Muscle of arm (tissue), 12 donors: Measurements from ENCODE around the gene CA12. TPM values are rescaled to one million over a fixed set of nuclear protein-coding genes. Genes with fewer than 3 reads are reported as not detected.
A peak's percentile ranks its signal among the peaks of the same experiment; 100 is the strongest.
"Not testable (repeated sequence)": the region's sequence is repeated elsewhere in the genome, so short reads cannot be mapped to it uniquely, and the experiment has no call there.

Experiments used
- DNase-seq: peaks from one replicate; pipeline ENCODE4 v3.0.0-alpha.2; 2013
- polyA plus RNA-seq, 12 donors: library from polyadenylated mRNA; unstranded; fragments of 120-200 nt; gene quantifications; one replicate each; pipeline ENCODE4 v1.2.1, GENCODE V29; 2013; ENCODE audit not compliant: insufficient read length in 12 of 12

CA12 gene
- polyA plus RNA-seq, 12 donors = 0.88 to 11.3 (median 1.4) TPM; not detected in 1

- DNase-seq = no peak
Measured at GRCh38 chr15:63358241-63359029, 23.2 kb downstream of the CA12 start.

DNA sequence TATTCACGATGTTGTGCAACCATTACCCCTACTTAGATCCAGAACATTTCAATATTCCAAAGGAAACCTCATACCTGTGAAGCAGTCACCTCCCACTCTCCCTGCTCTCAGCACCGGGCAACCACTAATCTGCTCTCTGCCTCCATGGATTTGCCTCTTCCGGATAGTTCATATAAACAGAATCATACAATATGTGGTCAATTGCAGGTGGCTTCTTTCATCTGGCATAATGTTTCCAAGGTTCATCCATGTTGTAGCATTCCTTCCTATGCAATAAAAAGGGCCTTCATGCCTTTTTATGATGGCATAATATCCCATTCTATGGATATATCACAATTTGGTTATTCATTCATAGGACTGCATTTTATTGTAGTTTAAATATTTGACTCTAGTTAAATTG, 23.9 kb downstream of the CA12 start:
- DNase-seq = no peak

DNA sequence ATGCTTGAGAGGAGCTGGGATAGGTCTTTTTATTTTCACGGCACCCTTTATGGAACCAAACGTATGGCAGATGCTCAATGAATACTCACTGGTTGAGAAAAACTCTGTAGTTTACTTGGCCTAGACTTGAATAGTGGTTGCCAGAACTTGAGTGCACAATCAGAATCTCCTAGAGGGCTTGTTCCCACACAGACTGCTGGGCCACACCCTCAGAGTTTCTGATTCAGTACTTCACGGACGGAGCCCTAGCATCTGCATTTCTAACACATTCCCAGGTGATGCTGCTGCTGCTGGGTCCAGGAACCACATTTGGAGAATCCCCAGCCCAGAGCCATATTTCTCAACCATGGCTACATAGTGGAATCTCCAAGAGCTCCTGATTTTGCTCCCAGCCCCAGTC, 24.6 kb downstream of the CA12 start:
- no peak for DNase-seq

- no peak for DNase-seq
Measured at GRCh38 chr15:63354821-63355650, 26.6 kb downstream of the CA12 start.

DNA sequence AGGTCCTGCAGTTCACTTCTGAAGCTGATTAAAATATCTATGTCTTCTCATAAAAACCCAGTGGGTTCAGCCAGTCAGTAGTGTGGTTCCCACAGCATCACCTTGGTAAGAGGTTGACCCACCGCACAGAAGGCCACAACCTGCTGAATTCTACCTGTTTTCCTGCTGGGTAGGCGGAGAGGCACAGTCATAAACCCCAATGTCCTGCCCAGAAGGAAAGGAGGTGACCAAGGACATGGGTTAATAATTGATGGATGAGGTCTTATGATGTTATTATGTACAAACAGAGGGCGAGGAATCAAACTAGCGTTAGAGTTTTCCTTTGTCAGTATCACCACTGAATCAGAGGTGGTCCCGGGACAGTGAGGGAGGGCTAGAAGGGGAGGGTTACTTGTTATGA, 27.8 kb downstream of the CA12 start:
- DNase-seq = no peak

GRCh38 chr15:63353261-63353660, 28.4 kb downstream of the CA12 start:
- DNase-seq = no peak

GRCh38 chr15:63352808-63353207, 28.8 kb downstream of the CA12 start:
- DNase-seq = no peak

DNA sequence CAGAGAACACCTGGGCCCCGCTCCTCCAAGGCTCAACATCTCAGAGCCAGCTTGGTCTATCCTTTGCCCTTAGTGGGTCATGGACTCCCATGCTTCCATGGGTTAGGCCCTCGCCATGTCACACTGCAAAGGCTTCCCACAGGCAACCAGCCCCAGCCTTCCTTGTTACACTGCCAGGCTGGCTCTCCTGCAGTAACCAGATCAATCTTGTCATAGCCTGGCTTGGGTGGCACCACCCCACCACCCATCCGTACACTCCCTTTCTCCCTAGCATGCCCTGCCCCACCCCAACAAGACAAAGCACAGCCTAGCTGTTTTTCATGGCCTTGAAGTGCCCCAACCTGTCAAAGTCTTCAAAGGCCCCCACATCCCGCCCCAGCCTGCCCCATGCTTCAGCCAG, 30.5 kb downstream of the CA12 start:
- DNase-seq = no peak

DNA sequence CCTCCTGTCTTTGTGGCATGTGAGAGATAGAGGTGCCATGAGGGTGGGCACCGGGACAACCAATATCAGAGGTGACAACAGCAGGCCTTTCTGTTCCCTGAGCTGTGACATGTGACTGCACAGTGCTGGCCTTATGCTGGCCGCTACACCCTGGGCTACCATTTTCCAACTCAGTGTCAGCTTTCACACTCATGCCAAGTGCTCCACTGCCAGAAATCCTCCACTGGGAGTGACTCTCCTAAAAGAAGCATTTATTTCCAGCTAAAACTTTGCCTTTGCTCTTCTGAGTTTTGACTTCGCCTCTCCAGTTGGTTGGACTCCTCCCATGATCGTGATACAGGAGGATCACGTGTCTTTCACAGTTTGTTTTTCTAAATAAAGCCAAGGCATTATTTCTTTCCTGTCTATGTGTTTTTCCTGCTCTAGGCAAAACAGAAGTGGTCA, 31.4 kb downstream of the CA12 start:
- DNase-seq = peak; percentile 88

GRCh38 chr15:63349621-63350020, 32.0 kb downstream of the CA12 start:
- DNase-seq = no peak

DNA sequence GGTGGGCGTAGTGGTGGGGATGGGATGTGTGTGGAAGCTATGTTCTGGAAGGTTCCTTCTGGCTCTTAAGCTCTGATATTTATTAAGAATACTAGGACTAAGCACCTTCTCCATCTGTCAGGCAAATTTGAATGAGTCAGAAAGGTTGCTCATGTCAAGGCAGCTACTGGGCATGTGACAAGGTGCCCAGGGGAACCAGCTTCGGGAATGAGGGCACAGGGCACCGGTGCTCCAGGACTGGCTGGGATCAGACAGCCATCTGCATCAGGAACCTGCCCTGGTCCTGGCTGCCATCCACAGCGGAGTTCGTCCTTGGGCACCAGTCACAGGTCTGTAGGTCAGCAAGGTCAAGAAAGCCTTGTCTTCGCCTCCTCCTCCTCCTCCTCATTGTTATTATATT, 32.5 kb downstream of the CA12 start:
- no peak for DNase-seq

- peak; percentile 40 for DNase-seq
Measured at GRCh38 chr15:63348392-63348791, 33.3 kb downstream of the CA12 start.

GRCh38 chr15:63347074-63347857, 34.4 kb downstream of the CA12 start:
- no peak for DNase-seq

DNA sequence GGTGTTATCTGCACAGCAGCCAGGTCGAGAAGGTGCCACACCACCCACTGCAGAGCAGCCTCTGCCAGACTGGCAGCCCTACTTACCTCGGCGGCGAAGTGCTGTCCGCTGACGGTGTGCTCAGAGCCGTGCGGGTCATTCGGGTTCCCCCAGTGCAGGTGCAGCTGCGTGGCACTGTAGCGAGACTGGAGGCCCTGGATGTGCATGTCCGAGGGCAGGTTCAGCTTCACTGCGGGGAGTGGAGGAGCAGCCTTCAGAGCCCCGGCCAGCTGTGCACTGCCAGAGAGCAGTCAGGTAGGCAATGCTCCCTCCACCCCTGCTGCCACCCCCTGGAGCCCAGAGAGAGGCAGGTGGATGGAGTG, 36.3 kb downstream of the CA12 start:
- DNase-seq = no peak

GRCh38 chr15:63344731-63345390, 36.8 kb downstream of the CA12 start:
- DNase-seq = no peak

DNA sequence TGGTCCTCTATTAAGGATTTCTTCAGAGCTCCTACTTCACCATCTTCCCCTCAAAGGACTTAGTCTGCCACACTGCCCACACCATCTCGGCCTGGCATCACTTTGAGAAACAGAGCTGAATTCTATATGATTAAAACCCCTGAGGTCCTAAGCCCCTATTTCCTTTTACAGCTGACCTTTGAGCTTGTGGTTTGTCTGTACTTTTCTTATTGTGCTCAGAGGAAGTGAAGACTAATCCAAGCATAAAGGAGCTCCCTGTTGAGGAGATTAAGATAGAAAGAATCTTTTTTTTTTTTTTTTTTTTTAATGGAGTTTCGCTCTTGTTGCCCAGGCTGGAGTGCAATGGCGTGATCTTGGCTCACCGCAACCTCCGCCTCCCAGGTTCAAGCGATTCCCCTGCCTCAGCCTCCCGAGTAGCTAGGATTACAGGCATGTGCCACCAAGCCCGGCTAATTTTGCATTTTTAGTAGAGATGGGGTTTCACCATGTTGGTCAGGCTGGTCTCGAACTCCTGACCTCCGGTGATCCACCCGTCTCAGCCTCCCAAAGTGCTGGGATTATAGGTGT, 38.6 kb downstream of the CA12 start:
- not testable (repeated sequence) for DNase-seq

DNA sequence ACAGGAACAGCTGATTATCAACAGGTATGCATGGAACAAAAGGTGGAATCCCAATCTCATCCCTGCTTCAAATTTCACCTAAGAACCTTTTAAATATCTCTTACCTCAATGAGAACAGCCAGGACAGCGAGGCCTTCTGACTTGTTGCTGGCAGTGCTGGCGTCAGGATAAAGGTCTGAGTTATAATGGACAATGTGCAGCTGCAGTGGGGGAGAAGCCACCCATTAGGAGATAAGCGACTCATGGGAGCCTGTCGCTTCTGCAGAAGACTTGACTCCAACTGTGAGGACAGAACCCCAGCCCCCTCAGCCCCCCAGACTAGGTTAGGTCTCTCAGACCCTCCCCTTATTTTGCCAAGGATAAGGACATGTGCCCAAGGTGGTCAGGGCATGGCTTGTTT, 39.7 kb downstream of the CA12 start:
- no peak for DNase-seq

DNA sequence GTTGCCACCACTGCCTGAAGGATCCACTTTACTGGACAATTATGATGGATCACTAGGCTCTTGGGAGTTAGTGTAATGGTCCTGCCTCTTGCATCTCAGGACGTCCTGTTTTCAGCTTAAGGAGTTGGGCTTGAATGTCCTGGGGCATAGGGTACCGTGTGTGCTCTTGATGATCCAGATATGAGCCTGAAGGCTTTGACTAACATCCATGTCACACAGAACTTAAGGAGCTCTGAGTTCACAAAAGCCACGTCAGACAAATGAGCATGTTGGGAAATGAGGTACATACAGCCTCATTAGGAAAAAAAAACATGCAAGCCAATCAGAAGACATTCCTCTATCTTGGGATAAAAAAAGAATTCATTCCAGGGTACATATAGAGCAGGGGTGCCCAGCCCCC, 40.8 kb downstream of the CA12 start:
- DNase-seq = no peak

- DNase-seq = no peak
Measured at GRCh38 chr15:63340353-63340752, 41.3 kb downstream of the CA12 start.

DNA sequence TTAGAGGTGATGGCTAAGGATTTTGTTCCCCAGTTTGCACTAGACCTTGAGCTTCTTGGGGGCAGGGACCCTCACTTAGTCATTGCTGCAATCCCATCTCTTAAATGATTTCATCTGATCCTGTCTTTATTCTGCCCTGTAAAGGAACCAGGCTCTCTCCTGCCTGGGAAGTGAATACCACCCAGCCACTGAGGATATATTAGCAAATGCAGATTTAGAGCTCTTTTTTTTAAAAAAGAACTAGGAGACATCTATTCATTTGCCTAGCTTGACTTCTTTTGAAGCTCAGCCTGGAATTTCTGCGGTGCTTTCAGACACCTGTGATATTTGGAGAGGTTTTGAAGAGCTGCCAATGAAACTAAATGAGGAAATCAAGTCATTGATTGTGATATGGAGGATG, 41.8 kb downstream of the CA12 start:
- no peak for DNase-seq

- no peak for DNase-seq
Measured at GRCh38 chr15:63339006-63339766, 42.5 kb downstream of the CA12 start.
